A673 (cell line): ENCODE measurements around the gene LHPP. TPM values are rescaled to one million over a fixed set of nuclear protein-coding genes. Genes with fewer than 3 reads are reported as not detected.

Source experiments
- BruUV-seq: library from RNA; stranded (reverse); fragments of 400-500 nt; replicated peaks from 2 replicates; lab custom pipeline; 2021; lab: Mats Ljungman, UMichigan
- CTCF ChIA-PET: fragments of 300-600 bp; sonication (Branson Sonifier 250); formaldehyde crosslinking; loops from one replicate; lab custom pipeline; 2022; ENCODE audit warnings: antibody characterized with exemption; lab: Charles Lee
- POLR2A ChIA-PET: fragments of 300-600 bp; sonication (Branson Sonifier 250); formaldehyde crosslinking; loops from one replicate; lab custom pipeline; 2022; ENCODE audit warnings: antibody characterized with exemption; ENCODE audit not compliant: low non-redundant PET; lab: Charles Lee
- DNase-seq: peaks from one replicate; pipeline ENCODE4 v3.0.0-alpha.2; 2015; ENCODE audit warnings: low spot score
- H3K27ac ChIP-seq: fragments of 200-600 bp; sonication (generic); 2 replicates; pipeline ENCODE4 v1.5.1; 2016; ENCODE audit warnings: mixed run types, low read depth, mild to moderate bottlenecking, mixed read lengths, antibody characterized with exemption, low read length; ENCODE audit not compliant: poor library complexity, severe bottlenecking
- H3K27me3 ChIP-seq: fragments of 200-600 bp; sonication (generic); replicated peaks from 2 replicates; pipeline ENCODE4 v1.6.1; 2017; ENCODE audit warnings: mixed run types, low read depth, mild to moderate bottlenecking, mixed read lengths, antibody characterized with exemption, low read length; ENCODE audit not compliant: insufficient read depth, poor library complexity
- H3K36me3 ChIP-seq: fragments of 200-600 bp; sonication (generic); 2 replicates; pipeline ENCODE4 v1.6.1; 2016; ENCODE audit warnings: mixed run types, mild to moderate bottlenecking, mixed read lengths, antibody characterized with exemption, low read length; ENCODE audit not compliant: insufficient read depth, poor library complexity, severe bottlenecking
- H3K4me1 ChIP-seq: fragments of 200-600 bp; sonication (generic); 2 replicates; pipeline ENCODE4 v1.6.1; 2017; ENCODE audit warnings: mixed run types, mild to moderate bottlenecking, mixed read lengths, antibody characterized with exemption, low read length; ENCODE audit not compliant: insufficient read depth, poor library complexity, severe bottlenecking
- H3K4me3 ChIP-seq: fragments of 200-600 bp; sonication (generic); 2 replicates; pipeline ENCODE4 v1.5.1; 2016; ENCODE audit warnings: low read depth, mixed run types, mild to moderate bottlenecking, mixed read lengths, low read length; ENCODE audit not compliant: poor library complexity, severe bottlenecking
- H3K9me3 ChIP-seq: fragments of 200-600 bp; sonication (generic); 2 replicates; pipeline ENCODE4 v1.6.1; 2016; ENCODE audit warnings: mixed run types, low read depth, mild to moderate bottlenecking, mixed read lengths, antibody characterized with exemption, low read length; ENCODE audit not compliant: poor library complexity, severe bottlenecking
- CTCF ChIP-seq: fragments of 300-800, 200-600 bp; sonication (generic); conservative IDR thresholded peaks from 2 replicates; pipeline ENCODE4 v1.5.1; 2017; ENCODE audit warnings: low read depth, mild to moderate bottlenecking, antibody characterized with exemption, low read length, moderate library complexity, mixed read lengths
- EZH2 ChIP-seq: fragments of 200-600 bp; sonication (generic); IDR thresholded peaks from 2 replicates; pipeline ENCODE4 v1.6.1; 2017; ENCODE audit warnings: borderline replicate concordance, low read depth, mild to moderate bottlenecking, mixed read lengths, antibody characterized with exemption, low read length; ENCODE audit not compliant: poor library complexity, severe bottlenecking
- intact Hi-C: fragments of 100-400 bp; cut with micrococcal nuclease; formaldehyde crosslinking; loops from one replicate; pipeline ENCODE4 v1.10.0; 2022; ENCODE audit not compliant: unreplicated experiment
- total RNA-seq: library from RNA; stranded (reverse); gene quantifications from 2 replicates; pipeline ENCODE4 v1.2.3, GENCODE V29; 2021

The LHPP gene
- total RNA-seq, 1 experiment from 2014 or later: 2.3 TPM

GRCh38 chr10:124522131-124522932, 60.7 kb downstream of the LHPP start:
- H3K27ac ChIP-seq: no peak overlapping the region
- no peaks in the 10 kb centered on the region for H3K36me3 ChIP-seq
- H3K4me3 ChIP-seq: no peak overlapping the region
- no peaks in the 10 kb centered on the region for H3K27me3 ChIP-seq
- no peaks in the 10 kb centered on the region for H3K9me3 ChIP-seq
- BruUV-seq: no TSS peak
- intact Hi-C loops: no loop called here
- H3K4me1 ChIP-seq: peaks cover 12% of the 10 kb centered on the region
- CTCF ChIA-PET: no interaction called here
- POLR2A ChIA-PET: no interaction called here
- TF ChIP-seq CTCF (no peak), EZH2 (no peak)
- DNase-seq: no peak

GRCh38 chr10:124522933-124523871, 61.6 kb downstream of the LHPP start:
- ChIA-PET CTCF (no interaction called here), POLR2A (interaction anchor here (0.6 kb wide), 1 partner anchor 36 kb away, joined by 5 read pairs; no protein-coding TSS in a partner anchor)
- H3K27ac ChIP-seq: no peak overlapping the region
- intact Hi-C loops: no loop called here
- H3K4me3 ChIP-seq: no peak overlapping the region
- TF ChIP-seq CTCF: no peak
- TF ChIP-seq EZH2: no peak
- H3K9me3 ChIP-seq: no peaks in the 10 kb centered on the region
- H3K27me3 ChIP-seq: no peaks in the 10 kb centered on the region
- BruUV-seq: no TSS peak
- peaks cover 12% of the 10 kb centered on the region for H3K4me1 ChIP-seq
- DNase-seq: no peak
- no peaks in the 10 kb centered on the region for H3K36me3 ChIP-seq

GRCh38 chr10:124523901-124524300, 62.3 kb downstream of the LHPP start:
- CTCF ChIA-PET: no interaction called here
- intact Hi-C loops: no loop called here
- BruUV-seq: no TSS peak

More at GRCh38 chr10:124523901-124524300, 62.3 kb downstream of the LHPP start:
- POLR2A ChIA-PET: interaction anchor here (0.6 kb wide), 1 partner anchor 36 kb away, joined by 5 read pairs; no protein-coding TSS in a partner anchor
- Histone ChIP-seq H3K9me3 (no peaks in the 10 kb centered on the region), H3K27ac (no peak overlapping the region), H3K4me3 (no peak overlapping the region), H3K4me1 (peaks cover 12% of the 10 kb centered on the region), H3K36me3 (no peaks in the 10 kb centered on the region), H3K27me3 (no peaks in the 10 kb centered on the region)
- no peak for DNase-seq
- no peak for TF ChIP-seq CTCF
- no peak for TF ChIP-seq EZH2
